Activated CD8-positive, alpha-beta memory T cell treated with anti-CD3 and anti-CD28 coated beads, Interleukin-2, amount 50 U/mL, for 1 hour (primary cell): ENCODE data around the gene SCAPER.

ENCODE experiments used
- DNase-seq: peaks from one replicate; pipeline ENCODE4 v3.0.0-alpha.2; 2020; ENCODE audit errors: extremely low read depth

Gene SCAPER, protein sequence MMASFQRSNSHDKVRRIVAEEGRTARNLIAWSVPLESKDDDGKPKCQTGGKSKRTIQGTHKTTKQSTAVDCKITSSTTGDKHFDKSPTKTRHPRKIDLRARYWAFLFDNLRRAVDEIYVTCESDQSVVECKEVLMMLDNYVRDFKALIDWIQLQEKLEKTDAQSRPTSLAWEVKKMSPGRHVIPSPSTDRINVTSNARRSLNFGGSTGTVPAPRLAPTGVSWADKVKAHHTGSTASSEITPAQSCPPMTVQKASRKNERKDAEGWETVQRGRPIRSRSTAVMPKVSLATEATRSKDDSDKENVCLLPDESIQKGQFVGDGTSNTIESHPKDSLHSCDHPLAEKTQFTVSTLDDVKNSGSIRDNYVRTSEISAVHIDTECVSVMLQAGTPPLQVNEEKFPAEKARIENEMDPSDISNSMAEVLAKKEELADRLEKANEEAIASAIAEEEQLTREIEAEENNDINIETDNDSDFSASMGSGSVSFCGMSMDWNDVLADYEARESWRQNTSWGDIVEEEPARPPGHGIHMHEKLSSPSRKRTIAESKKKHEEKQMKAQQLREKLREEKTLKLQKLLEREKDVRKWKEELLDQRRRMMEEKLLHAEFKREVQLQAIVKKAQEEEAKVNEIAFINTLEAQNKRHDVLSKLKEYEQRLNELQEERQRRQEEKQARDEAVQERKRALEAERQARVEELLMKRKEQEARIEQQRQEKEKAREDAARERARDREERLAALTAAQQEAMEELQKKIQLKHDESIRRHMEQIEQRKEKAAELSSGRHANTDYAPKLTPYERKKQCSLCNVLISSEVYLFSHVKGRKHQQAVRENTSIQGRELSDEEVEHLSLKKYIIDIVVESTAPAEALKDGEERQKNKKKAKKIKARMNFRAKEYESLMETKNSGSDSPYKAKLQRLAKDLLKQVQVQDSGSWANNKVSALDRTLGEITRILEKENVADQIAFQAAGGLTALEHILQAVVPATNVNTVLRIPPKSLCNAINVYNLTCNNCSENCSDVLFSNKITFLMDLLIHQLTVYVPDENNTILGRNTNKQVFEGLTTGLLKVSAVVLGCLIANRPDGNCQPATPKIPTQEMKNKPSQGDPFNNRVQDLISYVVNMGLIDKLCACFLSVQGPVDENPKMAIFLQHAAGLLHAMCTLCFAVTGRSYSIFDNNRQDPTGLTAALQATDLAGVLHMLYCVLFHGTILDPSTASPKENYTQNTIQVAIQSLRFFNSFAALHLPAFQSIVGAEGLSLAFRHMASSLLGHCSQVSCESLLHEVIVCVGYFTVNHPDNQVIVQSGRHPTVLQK (N-terminal part only)

DNA sequence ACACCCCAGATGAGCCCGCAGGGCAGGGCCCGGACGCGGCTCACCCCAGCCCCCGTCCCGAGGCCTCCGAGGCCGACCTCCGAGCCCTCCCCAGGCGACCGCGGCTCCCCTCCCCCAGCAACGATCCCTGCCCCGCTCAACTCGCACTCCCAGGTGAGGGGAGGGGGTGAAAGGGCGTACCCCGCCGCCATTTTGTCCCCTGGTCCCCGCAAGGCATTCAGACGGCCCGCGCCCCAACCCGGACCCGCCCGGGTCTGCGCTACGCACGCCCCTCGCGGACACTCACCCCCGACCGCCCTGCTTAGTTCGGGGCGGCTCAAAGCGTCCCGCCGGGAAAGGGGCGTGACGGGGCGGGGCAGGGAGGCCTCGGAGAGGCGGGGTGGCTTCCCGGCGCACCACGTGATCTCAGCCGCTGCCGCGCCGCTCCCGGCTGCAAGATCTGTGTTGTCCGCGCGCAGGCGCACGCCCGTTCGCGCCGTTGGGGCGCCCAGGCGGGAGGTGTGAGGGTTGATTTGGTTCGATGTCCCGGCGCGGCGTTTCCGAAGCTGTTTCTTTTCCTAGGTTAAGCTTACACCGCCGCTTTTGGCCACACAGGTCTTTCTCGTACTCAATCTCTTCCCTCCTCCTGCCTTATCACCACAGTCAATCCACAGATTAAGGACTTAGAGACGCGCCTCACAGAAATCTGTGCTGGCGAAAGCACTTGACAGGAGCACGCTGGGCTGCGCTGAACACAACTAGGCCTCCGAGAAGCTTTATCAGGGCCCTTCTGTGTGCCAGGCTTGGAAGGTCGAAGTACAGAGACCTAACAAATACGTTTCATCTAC is at the start of gene SCAPER:
TSS of gene SCAPER (minus strand) at position 328 of the 827 bp plus-strand sequence. CDS start 21,523 bp downstream, outside the sequence.
- peak; percentile 70 for DNase-seq

DNA sequence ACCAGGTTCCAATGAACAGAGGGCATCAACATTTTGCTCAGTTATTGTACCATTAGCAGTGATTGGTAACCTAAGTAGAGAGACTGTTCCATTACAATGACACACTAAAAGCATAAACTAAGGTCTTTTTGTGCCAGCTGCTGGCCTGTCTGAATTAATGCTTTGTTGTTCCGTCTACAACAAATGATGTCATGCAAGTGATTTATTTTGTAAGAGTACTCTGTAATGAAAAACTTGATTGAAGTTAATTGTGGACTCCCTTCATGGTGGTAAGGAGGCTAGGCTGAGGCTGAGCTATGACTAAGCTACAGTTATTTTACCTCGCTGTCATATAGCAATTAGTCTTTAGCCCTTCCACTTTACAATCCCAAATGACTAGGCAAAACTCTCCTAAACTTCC is 49.6 kb upstream of the SCAPER start:
- no peak for DNase-seq

DNA sequence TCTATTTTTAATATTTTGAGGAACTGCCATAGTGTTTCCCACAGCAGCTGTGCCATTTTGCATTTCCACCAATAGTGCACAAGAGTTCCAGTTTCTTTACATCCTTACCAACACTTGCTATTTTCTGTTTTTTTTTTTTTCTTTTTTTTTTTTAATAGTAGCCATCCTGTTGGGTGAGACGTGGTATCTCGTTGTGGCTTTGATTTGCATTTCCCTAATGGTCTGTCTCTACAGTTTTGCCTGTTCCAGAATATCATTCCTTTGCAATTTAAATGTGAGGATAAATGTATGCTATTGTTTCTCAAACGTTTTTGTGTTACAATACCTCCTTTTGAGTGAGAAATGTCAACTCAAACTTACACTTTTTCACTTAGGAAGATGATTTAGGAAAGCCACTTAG is 48.8 kb upstream of the SCAPER start:
- no peak for DNase-seq

DNA sequence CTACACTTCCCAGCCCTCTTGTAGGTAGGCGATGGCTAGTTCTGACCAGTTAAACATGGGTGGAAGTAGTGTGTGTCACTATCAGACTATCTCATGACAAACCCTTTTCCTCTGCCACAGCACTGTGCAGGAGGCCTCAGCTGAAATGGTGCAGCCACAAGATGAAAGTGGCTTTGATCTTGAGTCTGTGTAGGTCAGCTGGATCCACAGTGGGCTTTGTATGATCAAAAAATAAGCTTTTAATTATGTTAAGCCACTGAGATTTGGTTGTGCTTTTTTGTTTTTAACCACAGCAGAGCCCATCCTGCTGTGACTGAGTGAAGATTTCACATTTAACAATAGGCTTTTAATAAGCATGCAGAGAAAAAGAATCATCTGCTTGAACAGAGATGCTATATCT is 46.1 kb upstream of the SCAPER start:
- DNase-seq = no peak

DNA sequence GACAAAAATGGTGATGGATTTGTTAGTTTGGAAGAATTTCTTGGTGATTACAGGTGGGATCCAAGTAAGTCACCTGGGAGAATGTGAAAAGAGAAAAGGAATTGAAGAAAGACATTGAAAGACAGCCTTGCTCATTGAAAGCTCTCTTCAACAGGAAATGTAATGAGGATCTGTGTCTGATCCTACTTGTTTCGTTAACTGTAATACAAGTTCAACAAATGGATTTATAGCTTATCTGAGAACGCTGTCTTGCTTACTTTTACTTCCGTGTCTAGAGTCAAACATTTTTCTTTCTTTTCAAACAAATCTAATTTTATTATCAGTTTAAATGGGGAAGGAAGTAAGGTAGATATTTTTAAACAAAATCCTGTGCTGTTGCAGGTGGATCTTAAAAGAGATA is 42.3 kb upstream of the SCAPER start:
- DNase-seq = no peak

DNA sequence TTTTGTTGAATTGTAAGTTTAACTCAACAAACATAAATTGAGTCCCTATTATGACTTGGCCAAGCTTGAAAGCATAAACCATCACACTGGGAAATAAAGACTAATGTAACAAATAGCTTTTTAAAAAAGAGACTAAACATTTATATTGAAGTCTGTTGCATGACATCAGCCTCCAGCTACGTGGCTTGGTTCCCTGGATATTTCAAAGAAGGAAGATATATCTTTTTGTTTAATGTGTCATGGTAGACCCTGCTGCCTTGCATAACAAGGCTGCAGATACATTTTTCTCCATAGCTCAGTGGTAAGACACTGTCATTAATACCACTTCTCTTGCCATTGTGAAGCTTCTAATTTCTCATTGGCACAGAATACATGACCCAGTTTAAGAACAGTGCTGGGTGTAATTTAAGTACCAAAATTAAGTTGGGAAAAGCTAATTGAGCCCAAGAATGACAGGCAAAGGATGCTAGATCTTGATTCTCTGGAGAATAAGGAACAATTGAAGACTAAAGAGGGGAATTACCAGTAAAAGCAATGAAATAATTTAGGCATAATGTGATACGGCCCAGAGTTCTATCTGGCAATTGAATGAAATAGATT is 40.5 kb upstream of the SCAPER start:
- no peak for DNase-seq

DNA sequence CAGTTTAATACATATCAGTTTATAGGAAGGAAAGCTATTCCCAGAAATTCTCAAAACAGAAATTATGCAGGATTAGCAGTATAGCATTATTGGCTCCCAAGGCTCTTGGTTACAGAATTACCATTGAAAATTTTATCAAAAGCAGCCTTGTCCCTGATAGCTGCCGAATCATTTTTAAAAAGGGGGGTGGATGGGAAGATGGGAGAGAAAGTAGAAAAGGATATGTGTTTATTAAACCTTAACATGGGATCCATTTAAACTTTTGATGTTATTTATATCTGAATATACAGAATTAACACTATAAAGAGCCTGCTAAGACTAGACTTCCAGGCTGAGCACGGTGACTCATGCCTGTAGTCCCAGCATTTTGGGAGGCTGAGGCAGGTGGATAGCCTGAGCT is 37.2 kb upstream of the SCAPER start:
- no peak for DNase-seq

DNA sequence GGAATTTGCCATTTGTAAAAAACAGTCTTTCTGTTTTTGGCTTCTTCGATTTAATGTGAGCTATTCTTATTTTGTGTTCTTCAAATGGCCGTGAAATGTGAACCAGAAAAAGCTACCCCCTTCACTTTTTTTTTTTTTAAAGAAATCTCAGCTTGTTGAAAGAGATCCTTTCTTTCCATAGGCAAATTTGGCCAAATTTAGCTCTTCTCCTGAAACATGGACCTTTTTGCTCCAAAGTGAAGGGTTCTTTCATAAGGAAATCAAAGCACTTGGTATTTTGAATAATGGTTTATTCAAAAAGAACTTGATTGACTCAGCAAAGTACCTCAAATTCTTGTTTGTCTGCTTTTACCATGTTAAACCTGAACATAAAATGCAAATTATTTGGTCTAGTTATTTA is 36.5 kb upstream of the SCAPER start:
- no peak for DNase-seq

DNA sequence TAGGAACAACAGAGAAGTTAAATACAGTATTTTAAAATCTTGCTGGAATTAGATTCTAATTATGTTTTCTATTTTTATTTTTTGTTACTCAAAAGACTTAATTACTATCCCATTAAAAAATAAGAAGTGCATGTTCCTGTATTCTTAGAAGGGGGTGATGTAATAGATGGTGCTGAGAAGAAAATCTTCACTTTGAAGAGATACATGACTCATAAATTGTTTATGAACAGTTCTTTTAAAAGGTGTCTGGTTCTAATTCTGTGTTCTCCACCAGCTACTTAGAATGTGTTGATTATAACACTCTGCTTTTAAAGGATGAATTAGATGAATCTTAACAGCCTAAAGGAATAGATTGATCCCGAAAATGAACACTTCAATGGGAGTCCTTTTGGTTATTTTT is 34.6 kb upstream of the SCAPER start:
- no peak for DNase-seq

DNA sequence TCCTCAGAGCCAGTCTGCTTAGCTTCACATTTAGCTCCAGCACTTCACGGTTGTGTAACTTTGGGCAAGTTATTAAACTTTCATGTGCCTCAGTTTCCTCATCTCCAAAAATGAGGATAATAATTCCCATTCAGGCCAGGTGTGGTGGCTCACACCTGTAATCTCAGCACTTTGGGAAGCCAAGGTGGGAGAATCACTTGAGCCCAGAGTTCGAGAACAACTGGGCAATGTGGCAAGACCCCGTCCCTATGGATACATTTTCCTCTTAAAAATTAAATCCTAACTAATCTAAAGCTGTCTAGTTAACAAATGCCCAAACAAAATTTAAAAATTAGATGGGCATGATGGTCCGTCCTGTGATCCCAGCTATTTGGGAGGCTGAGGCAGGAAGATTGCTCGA is 33.6 kb upstream of the SCAPER start:
- DNase-seq = no peak

DNA sequence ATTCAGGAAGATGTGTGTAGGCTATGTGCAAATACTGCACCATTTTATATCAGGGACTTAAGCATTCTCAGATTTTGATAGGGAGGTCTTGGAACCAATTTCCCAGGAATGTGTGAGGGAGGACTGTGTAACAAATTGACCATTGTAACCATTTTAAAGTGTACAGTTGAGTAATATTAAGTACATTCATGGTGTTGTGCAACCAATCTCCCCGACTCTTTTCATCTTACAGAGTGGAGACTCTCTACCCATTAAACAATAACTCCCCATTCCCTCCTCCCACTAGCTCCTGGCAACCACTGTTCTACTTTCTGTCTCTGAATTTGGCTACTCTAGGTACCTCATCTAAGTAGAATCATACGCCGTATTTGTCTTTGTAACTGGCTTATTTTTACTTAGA is 31.5 kb upstream of the SCAPER start:
- DNase-seq = no peak

DNA sequence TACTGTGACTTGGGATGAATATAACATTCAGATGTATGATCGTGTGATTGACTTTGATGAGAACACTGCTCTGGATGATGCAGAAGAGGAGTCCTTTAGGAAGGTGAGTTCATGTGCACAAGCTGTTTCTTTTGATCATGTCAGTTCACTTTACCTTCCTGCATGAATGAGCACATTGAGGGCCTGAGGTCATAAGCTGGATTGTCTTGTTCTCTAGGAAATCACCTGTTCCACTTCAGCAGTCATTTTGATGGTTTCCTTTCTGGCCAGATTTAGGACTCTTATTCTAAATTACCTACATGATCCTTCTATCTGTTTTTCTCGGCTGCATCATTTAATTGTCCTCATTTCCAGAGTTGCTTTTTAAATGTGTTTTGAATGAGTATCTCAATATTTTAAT is 30.5 kb upstream of the SCAPER start:
- no peak for DNase-seq

DNA sequence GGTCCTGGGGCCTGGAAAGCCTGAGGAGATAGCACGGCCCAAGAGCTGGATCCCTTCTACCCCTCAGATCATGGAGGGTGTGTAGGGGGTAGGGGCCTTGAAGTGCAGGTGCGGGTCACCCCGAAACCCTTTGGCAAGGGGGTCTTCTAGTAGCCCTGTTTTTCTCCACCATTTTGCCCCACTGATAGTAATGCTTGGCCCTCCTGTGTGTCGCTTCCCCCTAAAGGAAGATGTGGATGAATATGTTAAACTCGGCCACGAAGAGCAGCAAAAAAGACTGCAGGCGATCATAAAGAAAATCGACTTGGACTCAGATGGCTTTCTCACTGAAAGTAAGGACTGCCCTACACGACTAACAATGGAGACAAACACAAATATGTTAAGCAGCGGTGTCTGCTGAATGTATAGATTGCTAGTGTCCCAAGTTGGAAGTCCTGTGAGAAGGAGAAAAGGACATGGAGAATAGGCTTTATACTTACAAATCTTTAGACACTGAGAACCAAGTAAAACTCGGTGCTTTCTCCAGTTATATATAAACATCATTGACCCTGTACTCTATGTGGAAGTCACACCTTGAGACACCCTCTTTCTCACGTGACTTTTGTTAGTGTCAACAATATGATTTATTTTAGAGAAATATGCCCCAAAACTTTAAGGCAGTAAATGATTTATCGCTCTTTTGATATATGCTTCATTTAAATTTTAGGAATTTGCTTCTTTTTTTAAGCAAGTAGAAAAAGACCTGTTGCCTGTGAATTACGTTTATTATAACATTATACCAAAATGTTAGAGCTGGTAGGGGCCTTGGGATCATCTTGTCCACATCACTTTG is 27.2 kb upstream of the SCAPER start:
- no peak for DNase-seq

DNA sequence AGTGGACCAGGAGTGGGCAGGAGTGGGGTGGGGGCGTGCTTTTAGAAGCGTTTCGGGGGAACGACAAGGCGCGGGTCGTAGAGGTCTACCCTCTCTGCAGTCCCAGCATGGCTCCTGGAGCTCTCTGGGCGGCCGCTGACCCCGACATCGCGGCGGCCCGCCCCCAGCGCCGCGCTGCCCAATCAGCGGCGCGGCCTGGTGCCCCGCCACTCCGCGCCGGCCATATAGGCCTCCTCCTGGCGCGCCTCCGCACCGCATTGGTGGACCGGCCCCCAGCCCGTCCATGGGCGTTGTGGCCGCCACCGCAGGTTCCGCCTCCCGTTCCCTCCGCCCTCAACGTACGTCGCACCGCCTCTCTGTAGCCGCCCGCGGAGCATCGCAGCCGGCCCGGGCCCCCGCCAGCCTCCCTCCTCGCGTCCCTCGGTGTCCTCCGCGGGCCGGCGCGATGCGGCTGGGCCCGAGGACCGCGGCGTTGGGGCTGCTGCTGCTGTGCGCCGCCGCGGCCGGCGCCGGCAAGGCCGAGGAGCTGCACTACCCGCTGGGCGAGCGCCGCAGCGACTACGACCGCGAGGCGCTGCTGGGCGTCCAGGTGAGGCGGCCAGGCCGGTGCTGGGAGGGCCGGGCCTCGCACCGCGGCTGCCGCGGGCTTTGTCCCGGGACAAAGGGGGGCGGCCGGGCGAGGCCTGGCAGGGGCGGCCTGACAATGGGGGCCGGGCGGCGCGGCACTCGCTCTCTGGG is 26.4 kb upstream of the SCAPER start, which contains the start of gene RCN2:
TSS of gene RCN2 (plus strand) at position 353 of the 738 bp plus-strand sequence. CDS start at position 446, 93 bp downstream.
- DNase-seq = peak; percentile 74

DNA sequence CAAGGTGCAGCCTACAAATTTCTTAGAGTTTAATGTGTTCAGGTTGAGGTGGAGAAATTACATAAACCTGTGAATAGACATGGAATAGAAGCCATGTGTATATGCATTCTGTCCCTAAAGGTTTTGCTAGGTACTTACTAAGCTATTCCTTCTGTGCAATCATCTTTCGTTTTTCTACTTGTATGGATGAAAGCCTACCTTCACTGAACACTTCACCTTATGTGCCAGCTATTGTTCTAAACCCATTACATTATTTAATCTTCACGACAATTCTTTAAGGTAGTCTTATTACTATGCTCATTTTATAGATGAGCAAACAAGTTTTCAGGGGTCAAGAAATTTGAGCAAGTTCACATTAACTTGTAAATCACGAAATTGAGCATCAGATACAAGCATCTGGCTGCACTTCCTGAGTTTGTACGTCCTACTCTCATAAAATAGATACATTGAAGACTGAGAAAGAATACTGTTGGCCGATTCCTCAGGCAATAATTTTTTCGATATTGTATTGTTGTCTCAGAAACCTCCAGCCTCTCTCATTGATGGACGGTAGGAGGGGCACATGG is 25.8 kb upstream of the SCAPER start:
- no peak for DNase-seq

DNA sequence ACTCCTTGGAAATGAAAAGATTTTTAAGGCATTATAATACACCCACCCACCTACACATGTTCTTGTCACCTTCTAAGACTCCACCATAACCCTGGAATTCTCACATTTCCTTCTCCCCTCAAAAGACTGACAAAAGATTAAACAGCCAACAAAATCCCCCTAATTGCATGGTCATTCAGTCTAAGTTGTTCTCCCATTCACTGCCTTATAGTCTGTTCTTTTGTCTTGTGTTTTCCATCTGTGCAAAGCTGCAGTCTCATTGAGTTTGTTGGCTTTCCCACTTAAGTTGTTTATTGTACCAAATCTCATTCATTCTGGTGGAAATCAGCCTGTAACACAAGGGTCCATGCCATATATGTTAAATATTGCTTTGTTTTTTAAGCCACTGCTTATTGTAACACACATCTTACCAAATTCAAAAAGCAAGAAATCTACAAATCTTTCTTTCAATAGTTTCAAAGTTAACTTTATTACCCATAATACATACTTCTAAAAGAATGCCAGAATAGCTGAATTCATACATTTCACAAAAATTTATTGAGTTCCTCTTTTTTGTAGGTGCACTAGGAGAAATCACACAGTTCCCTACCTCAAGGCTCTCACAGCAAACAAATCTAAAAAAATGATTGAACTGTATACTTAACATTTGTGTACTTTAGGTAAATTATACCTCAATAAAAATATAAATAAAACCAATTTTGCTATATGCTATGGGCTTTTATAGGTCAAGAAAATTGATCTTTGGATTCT is 24.0 kb upstream of the SCAPER start:
- DNase-seq = no peak

DNA sequence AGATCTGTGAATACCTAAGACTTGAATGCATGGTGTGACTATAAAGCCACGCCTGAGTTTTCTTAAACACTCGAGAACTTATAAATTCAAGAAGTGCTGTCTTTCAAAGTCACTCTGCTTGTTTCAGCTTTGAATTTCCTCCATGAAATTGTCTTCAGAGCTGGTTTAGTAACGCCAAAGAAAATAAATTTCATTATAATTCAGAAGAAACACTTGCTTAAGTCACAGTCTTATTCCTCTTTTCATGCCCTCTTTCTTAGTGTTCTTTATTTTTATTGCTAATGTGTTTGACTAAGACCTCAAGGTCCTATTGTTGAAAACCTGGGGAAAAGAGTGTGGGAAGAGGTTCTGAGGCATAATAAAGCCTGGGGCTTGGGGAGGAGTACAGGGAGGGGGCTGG is 23.1 kb upstream of the SCAPER start:
- no peak for DNase-seq

DNA sequence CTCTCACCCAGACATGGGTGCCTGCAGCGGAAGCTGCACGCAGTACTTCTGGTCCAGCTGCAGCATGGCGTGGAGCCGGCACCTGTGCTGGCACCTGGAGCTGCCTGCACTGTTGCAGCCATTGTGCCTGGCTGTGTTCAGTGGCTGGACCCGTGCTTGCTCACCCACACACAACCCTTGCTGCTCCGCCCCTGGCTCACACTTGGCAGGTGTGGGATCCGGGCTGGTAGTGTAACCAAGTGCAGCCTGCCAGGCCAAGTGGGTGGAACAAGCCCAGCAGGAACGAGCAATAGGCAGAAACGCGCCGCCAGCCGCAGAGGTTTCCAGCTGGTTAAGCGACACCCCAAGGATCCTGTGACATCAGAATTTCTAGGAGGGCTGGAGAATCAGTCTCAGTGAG is 11.2 kb upstream of the SCAPER start:
- no peak for DNase-seq
